Ascending aorta (tissue), 2 donors: ENCODE results near the gene TPRKB. TPM values are rescaled to one million over a fixed set of nuclear protein-coding genes. Genes with fewer than 3 reads are reported as not detected.
"Not testable (repeated sequence)": the region's sequence is repeated elsewhere in the genome, so short reads cannot be mapped to it uniquely, and the experiment has no call there.

ENCODE experiments used
- DNase-seq, 2 donors: peaks; one replicate each; pipeline ENCODE4 v3.0.0-alpha.2; 2019; ENCODE audit warnings: low spot score in 2 of 2
- H3K27ac ChIP-seq, 2 donors: fragments of 200-600 bp; sonication (generic); one replicate each; pipeline ENCODE4 v1.5.1; 2016 to 2017; ENCODE audit warnings: mild to moderate bottlenecking in 1 of 2
- H3K27me3 ChIP-seq: fragments of 200-600 bp; sonication (generic); one replicate; pipeline ENCODE4 v1.5.1; 2017
- H3K36me3 ChIP-seq, 2 donors: fragments of 200-600 bp; sonication (generic); one replicate each; pipeline ENCODE4 v1.5.1; 2016
- H3K4me1 ChIP-seq, 2 donors: fragments of 200-600 bp; sonication (generic); one replicate each; pipeline ENCODE4 v1.5.1; 2016 to 2017; ENCODE audit warnings: mild to moderate bottlenecking in 1 of 2
- H3K4me3 ChIP-seq, 2 donors: fragments of 200-600 bp; sonication (generic); one replicate each; pipeline ENCODE4 v1.5.1; 2016 to 2017; ENCODE audit warnings: mild to moderate bottlenecking in 1 of 2
- H3K9me3 ChIP-seq, 2 donors: fragments of 200-600 bp; sonication (generic); one replicate each; pipeline ENCODE4 v1.5.1; 2016
- CTCF ChIP-seq, 3 experiments: fragments of 200-600 bp in 2 of 3; fragments of 450-650 bp in 1 of 3; sonication (generic) in 2 of 3; IDR thresholded peaks; one replicate each; pipeline ENCODE4 v1.5.1; 2016 to 2019; ENCODE audit warnings: antibody characterized with exemption in 3 of 3, mild to moderate bottlenecking in 1 of 3, moderate library complexity in 1 of 3
- intact Hi-C: fragments of 100-400 bp; cut with DNase I; formaldehyde crosslinking; loops from one replicate; pipeline ENCODE4 v1.15.1; 2023
- total RNA-seq: library from RNA; depleted of rRNA; stranded (reverse); fragments of >200 nt; gene quantifications from one replicate; pipeline ENCODE4 v1.1.0, GENCODE V29; 2016

The TPRKB gene
- total RNA-seq, 1 donor from 2014 or later = 11.1 TPM

- intact Hi-C loops = no loop called here
- Histone ChIP-seq H3K27me3 (no peaks in the 10 kb centered on the region), H3K36me3 (no peaks in the 10 kb centered on the region), H3K4me3 (no peak overlapping the region), H3K9me3 (no peaks in the 10 kb centered on the region), H3K4me1 (no peaks in the 10 kb centered on the region), H3K27ac (no peak overlapping the region)
- no peak for DNase-seq
- no peak for TF ChIP-seq CTCF (IDR thresholded peaks at IDR 0.05)
Observed at GRCh38 chr2:73701968-73702665, 35.0 kb downstream of the TPRKB start.

GRCh38 chr2:73701448-73701765 lies 35.7 kb downstream of the TPRKB start:
- H3K9me3 ChIP-seq, H3K27ac ChIP-seq, H3K27me3 ChIP-seq, DNase-seq, intact Hi-C loops, H3K4me3 ChIP-seq, H3K4me1 ChIP-seq, H3K36me3 ChIP-seq: not testable (repeated sequence)

GRCh38 chr2:73700661-73701447 lies 36.3 kb downstream of the TPRKB start:
- no peak overlapping the region for H3K27ac ChIP-seq
- no peak for TF ChIP-seq CTCF (IDR thresholded peaks at IDR 0.05)
- no peaks in the 10 kb centered on the region for H3K4me1 ChIP-seq
- no peak overlapping the region for H3K4me3 ChIP-seq
- H3K36me3 ChIP-seq = no peaks in the 10 kb centered on the region
- DNase-seq = no peak
- intact Hi-C loops = no loop called here
- no peaks in the 10 kb centered on the region for H3K27me3 ChIP-seq
- no peaks in the 10 kb centered on the region for H3K9me3 ChIP-seq

GRCh38 chr2:73700131-73700611 lies 37.0 kb downstream of the TPRKB start:
- Histone ChIP-seq H3K4me3 (no peak overlapping the region), H3K27me3 (no peaks in the 10 kb centered on the region), H3K4me1 (no peaks in the 10 kb centered on the region), H3K36me3 (no peaks in the 10 kb centered on the region), H3K9me3 (no peaks in the 10 kb centered on the region), H3K27ac (no peak overlapping the region)
- intact Hi-C loops = no loop called here
- no peak for TF ChIP-seq CTCF (IDR thresholded peaks at IDR 0.05)
- no peak for DNase-seq

- intact Hi-C loops = no loop called here
- Histone ChIP-seq H3K27ac (no peak overlapping the region), H3K9me3 (no peaks in the 10 kb centered on the region), H3K4me1 (no peaks in the 10 kb centered on the region), H3K27me3 (no peaks in the 10 kb centered on the region), H3K4me3 (no peak overlapping the region), H3K36me3 (no peaks in the 10 kb centered on the region)
- DNase-seq = no peak
- no peak for TF ChIP-seq CTCF (IDR thresholded peaks at IDR 0.05)
Observed at GRCh38 chr2:73699437-73699836, 37.7 kb downstream of the TPRKB start.

- Histone ChIP-seq H3K9me3 (no peaks in the 10 kb centered on the region), H3K27ac (no peak overlapping the region), H3K4me3 (no peak overlapping the region), H3K4me1 (no peaks in the 10 kb centered on the region), H3K27me3 (no peaks in the 10 kb centered on the region), H3K36me3 (no peaks in the 10 kb centered on the region)
- intact Hi-C loops = no loop called here
- no peak for TF ChIP-seq CTCF (IDR thresholded peaks at IDR 0.05)
- DNase-seq = no peak
Observed at GRCh38 chr2:73698101-73698500, 39.0 kb downstream of the TPRKB start.
